ENCODE data around the gene ADARB1.

- no peak for TF ChIP-seq CTCF (IDR thresholded peaks at IDR 0.05; ENCODE audit: low read length)
- no peak for TF ChIP-seq EZH2 (IDR thresholded peaks at IDR 0.05; ENCODE audit: borderline replicate concordance, low read length)
Observed at GRCh38 chr21:45064618-45065399, 9.6 kb upstream of the ADARB1 start.

Data from OCI-LY1 (cell line).